Measurements from ENCODE around the gene ITGB1.

GRCh38 chr10:32931593-32931992 is 26.4 kb downstream of the ITGB1 start:
- TF ChIP-seq, protein P1, sequence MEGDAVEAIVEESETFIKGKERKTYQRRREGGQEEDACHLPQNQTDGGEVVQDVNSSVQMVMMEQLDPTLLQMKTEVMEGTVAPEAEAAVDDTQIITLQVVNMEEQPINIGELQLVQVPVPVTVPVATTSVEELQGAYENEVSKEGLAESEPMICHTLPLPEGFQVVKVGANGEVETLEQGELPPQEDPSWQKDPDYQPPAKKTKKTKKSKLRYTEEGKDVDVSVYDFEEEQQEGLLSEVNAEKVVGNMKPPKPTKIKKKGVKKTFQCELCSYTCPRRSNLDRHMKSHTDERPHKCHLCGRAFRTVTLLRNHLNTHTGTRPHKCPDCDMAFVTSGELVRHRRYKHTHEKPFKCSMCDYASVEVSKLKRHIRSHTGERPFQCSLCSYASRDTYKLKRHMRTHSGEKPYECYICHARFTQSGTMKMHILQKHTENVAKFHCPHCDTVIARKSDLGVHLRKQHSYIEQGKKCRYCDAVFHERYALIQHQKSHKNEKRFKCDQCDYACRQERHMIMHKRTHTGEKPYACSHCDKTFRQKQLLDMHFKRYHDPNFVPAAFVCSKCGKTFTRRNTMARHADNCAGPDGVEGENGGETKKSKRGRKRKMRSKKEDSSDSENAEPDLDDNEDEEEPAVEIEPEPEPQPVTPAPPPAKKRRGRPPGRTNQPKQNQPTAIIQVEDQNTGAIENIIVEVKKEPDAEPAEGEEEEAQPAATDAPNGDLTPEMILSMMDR (IDR thresholded peaks at IDR 0.05): no peak
- no peak for TF ChIP-seq POLR2A (IDR thresholded peaks at IDR 0.05)

All from lower leg skin (tissue), 3 donors.